Duodenal mucosa (tissue), 2 donors: Measurements from ENCODE around the gene TMEM234.
"Not testable (repeated sequence)": the region's sequence is repeated elsewhere in the genome, so short reads cannot be mapped to it uniquely, and the experiment has no call there.

Source experiments
- H3K27ac ChIP-seq: one replicate; pipeline ENCODE4 v1.7.0; 2013; ENCODE audit warnings: low read depth, low read length
- H3K27me3 ChIP-seq, 2 donors: one replicate each; pipeline ENCODE4 v1.7.0; 2013; ENCODE audit warnings: low read length in 2 of 2, control low read depth in 1 of 2; ENCODE audit not compliant: insufficient read depth in 2 of 2, control insufficient read depth in 1 of 2
- H3K36me3 ChIP-seq, 2 donors: one replicate each; pipeline ENCODE4 v1.7.0; 2013; ENCODE audit warnings: low read length in 2 of 2, control low read depth in 1 of 2; ENCODE audit not compliant: insufficient read depth in 2 of 2, control insufficient read depth in 1 of 2
- H3K4me1 ChIP-seq, 2 donors: one replicate each; pipeline ENCODE4 v1.7.0; 2013; ENCODE audit warnings: low read length in 2 of 2, control low read depth in 1 of 2; ENCODE audit not compliant: insufficient read depth in 2 of 2, control insufficient read depth in 1 of 2
- H3K4me3 ChIP-seq, 2 donors: one replicate each; pipeline ENCODE4 v1.7.0; 2013; ENCODE audit warnings: low read length in 2 of 2, low read depth in 1 of 2
- H3K9ac ChIP-seq, 2 donors: one replicate each; pipeline ENCODE4 v1.7.0; 2013; ENCODE audit warnings: low read length in 2 of 2, low read depth in 1 of 2
- H3K9me3 ChIP-seq, 2 donors: one replicate each; pipeline ENCODE4 v1.7.0; 2013; ENCODE audit warnings: low read length in 2 of 2, control low read depth in 1 of 2; ENCODE audit not compliant: control insufficient read depth in 1 of 2

The TMEM234 gene

DNA sequence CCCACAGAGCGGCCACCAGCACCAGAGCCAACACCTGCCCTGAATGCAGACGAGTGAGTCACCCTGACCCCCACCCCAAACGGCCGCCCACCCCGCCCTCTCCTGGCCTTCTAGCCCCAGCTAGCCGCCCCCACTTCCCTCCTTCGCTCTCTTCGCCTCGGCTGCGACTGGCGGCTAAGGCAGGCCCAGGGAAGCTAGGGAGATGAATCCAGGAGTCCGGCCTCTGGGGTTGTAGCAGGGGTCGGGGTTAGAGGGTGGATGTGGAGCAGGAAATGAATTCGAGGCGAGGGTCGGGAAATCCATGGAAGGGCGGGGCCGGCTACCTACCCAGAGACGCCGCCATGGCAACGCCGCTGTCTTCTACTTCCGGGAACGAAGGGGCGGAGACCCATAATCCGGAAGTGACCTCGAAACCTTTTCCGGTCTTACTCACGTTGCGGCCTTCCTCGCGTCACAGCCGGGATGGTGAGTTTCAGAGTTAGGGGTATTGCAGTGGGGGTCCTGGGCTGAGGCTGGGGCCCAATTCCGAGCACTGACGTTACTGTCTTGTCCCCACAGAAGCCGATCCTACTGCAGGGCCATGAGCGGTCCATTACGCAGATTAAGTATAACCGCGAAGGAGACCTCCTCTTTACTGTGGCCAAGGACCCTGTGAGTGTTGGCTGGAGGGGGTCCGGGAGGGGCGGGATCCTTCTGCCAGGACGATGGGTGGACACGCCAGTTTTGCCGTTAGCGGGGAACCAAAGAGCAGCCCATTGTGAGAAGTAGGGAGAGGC, at the start of gene TMEM234, which contains the start of gene EIF3I:
Gene TMEM234 (minus strand): TSS at position 374 of the 776 bp plus-strand sequence. CDS start 31 bp downstream, at position 343.
Gene EIF3I (plus strand): TSS at position 428 of the 776 bp plus-strand sequence. CDS start 35 bp downstream, at position 463.
- Histone ChIP-seq H3K36me3 (peaks cover 19 to 41% of the 10 kb centered on the region in 2 donors), H3K9ac (peak within 1 kb of the TSS; percentile 96 to 98), H3K9me3 (no peaks in the 10 kb centered on the region), H3K27ac (peak within 1 kb of the TSS; percentile 86), H3K4me1 (peaks cover 23 to 28% of the 10 kb centered on the region in 2 donors), H3K4me3 (peak within 1 kb of the TSS; percentile 97 to 99), H3K27me3 (no peaks in the 10 kb centered on the region)

DNA sequence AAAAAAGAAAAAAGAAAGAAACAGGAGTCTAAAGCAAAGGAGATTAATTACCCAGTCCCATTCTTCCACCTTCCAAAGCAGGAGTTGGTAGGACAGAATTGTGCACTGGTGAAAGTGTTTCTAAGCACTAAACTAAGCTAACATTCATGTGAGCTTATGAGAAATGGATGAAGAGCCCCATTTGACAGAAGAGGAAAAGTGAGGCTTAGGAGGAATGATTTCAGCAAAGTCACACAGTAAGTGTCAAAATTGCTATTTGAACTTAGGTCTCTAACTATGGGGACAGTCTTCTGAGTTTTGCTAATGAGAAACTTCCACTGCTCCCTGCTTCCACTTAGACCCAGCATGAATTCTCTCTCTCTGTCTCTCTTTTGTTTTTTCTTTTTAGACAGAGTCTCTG, 47.6 kb upstream of the TMEM234 start:
- no peaks in the 10 kb centered on the region for H3K9me3 ChIP-seq
- no peaks in the 10 kb centered on the region for H3K36me3 ChIP-seq
- no peak overlapping the region for H3K9ac ChIP-seq
- H3K27me3 ChIP-seq, result no peaks in the 10 kb centered on the region
- peaks cover 9 to 12% of the 10 kb centered on the region in 2 donors for H3K4me1 ChIP-seq
- no peak overlapping the region for H3K27ac ChIP-seq
- no peak overlapping the region for H3K4me3 ChIP-seq

DNA sequence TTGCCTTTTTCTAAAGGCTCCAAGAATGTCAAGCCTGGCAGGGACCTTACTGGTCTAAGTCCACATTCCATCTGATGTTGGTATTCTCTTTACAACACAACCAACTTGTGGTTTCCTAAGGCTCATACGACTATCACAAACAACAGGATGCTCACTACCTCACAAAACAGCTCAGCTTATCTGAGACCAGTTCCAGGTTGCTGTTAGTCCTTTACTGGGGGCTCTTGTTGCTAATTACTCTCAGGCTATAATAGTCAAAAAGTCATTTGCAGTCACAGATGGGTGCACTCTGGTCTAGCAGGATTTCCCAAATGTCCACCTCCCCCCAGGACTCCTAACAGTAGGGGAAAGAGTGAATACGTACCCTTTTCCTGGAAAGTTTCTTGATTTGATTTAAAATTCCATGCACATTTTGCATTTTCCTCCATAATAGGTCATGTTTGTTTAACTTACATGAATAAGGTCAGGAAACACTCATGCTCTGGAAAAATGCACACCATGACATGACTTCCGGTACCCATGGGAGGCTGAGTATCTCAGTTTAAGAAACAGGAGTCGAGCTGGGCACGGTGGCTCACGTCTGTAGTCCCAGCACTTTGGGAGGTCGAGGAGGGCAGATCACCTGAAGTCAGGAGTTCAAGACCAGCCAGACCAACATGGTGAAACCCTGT, 44.9 kb upstream of the TMEM234 start:
- no peaks in the 10 kb centered on the region for H3K36me3 ChIP-seq
- no peaks in the 10 kb centered on the region for H3K27me3 ChIP-seq
- no peak overlapping the region for H3K4me3 ChIP-seq
- H3K27ac ChIP-seq, result no peak overlapping the region
- H3K4me1 ChIP-seq, result peaks cover 5 to 8% of the 10 kb centered on the region in 2 donors
- no peak overlapping the region for H3K9ac ChIP-seq
- H3K9me3 ChIP-seq, result no peaks in the 10 kb centered on the region

DNA sequence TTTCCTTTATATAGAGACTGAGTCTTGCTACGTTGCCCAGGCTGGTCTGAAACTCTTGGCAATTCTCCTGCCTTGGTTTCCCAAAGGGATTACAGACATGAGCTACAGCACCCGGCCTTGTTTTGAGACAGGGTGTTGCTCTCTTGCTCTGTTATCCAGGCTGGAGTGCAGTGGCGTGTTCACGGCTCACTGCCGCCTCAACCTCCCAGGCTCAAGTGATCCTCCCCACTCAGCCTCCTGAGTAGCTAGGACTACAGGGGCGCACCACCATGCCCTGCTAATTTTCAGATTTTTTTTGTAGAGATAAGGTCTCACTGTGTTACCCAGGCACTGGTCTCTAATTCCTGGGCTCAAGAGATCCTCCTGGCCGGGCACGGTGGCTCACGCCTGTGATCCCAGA, 43.7 kb upstream of the TMEM234 start:
- Histone ChIP-seq H3K4me3 (no peak overlapping the region), H3K4me1 (peaks cover 4 to 5% of the 10 kb centered on the region in 2 donors), H3K36me3 (no peaks in the 10 kb centered on the region), H3K27ac (no peak overlapping the region), H3K27me3 (no peaks in the 10 kb centered on the region), H3K9ac (no peak overlapping the region), H3K9me3 (no peaks in the 10 kb centered on the region)

DNA sequence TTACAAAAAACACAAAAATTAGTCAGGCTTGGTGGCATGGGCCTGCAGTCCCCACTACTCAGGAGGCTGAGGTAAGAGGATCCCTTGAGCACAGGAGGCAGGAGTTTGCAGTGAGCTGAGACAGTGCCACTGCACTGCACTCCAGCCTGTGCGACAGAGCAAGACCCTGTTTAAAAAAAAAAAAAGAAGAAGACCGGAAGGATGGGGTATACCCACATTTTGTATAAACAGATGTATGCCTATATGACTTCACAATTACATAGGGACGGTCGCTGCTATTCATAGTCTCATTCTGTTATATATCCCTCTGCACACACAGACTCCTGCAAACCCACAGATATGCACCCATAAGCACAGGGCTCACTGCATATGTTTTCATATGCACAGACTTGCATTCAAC, 41.6 kb upstream of the TMEM234 start:
- Histone ChIP-seq H3K9me3 (no peaks in the 10 kb centered on the region), H3K27ac (no peak overlapping the region), H3K9ac (no peak overlapping the region)

DNA sequence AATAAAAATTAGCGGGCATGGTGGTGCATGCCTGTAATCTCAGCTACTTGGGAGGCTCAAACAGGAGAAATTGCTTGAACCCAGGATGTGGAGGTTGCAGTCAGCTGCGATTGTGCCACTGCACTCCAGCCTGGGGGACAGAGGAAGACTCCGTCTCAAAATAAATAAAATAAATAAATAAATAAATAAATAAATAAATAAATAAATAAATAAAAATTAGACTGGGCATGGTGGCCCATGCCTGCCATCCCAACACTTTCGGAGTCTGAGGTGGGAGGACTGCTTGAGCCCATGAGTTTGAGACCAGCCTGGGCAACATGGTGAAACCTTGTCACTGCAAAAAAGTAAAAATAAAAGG, 41.1 kb upstream of the TMEM234 start:
- not testable (repeated sequence) for H3K4me1 ChIP-seq, H3K27ac ChIP-seq, H3K36me3 ChIP-seq, H3K4me3 ChIP-seq, H3K9me3 ChIP-seq, H3K27me3 ChIP-seq, H3K9ac ChIP-seq

More for the DNA sequence above, 41.6 kb upstream of the TMEM234 start:
- Histone ChIP-seq H3K27me3 (no peaks in the 10 kb centered on the region), H3K36me3 (no peaks in the 10 kb centered on the region), H3K4me3 (no peak overlapping the region), H3K4me1 (peaks cover 4 to 5% of the 10 kb centered on the region in 2 donors)

DNA sequence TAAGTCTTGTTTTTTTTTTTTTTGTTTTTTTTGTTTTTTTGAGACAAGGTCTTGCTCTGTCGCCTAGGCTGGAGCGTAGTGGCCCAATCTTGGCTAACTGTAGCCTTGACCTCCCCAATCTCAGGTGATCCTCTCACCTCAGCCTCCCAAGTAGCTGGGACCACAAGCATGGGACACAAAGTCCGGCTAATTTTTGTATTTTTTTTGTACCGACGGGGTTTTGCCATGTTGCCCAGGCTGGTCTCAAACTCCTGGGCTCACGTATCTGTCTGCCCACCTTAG, 35.0 kb upstream of the TMEM234 start:
- no peaks in the 10 kb centered on the region for H3K27me3 ChIP-seq
- no peaks in the 10 kb centered on the region for H3K9me3 ChIP-seq
- H3K36me3 ChIP-seq, result no peaks in the 10 kb centered on the region
- no peak overlapping the region for H3K9ac ChIP-seq
- H3K27ac ChIP-seq, result no peak overlapping the region
- H3K4me3 ChIP-seq, result no peak overlapping the region
- peaks cover 0 to under 1% of the 10 kb centered on the region in 2 donors for H3K4me1 ChIP-seq

DNA sequence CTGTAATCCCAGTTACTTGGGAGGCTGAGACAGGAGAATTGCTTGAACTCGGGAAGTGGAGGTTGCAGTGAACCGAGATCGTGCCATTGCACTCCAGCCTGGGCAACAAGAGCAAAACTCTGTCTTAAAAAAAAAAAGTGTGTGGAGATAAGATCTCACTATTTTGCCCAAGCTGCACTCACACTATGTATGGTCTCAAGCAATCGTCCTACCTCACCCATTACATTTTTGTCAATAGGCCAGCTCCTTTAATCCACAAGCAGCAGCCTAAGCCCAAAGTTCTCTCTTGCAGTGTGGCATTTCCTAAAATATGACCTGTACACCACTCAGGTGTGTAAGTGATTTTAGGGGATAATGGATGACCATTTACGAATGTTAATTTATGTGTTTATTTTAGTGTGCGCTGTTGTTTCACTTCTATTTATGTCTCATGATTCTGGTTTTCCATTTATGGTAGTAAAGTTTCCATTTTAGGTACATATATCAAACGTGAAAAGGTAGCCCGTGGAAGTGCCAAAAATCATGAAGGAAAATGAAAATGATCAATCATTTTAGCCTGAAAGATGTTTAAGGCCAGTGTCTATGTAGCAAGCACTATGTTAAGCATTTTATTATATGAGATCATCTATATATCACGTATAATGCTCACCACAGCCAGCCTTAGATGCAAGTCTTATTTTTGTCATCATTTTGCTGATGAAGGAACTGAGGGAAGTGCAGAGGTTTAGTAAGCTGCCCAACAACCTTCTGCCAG, 34.5 kb upstream of the TMEM234 start:
- Histone ChIP-seq H3K4me1 (peaks cover 0 to 4% of the 10 kb centered on the region in 2 donors), H3K36me3 (no peaks in the 10 kb centered on the region), H3K9me3 (no peaks in the 10 kb centered on the region), H3K27me3 (no peaks in the 10 kb centered on the region), H3K9ac (no peak overlapping the region), H3K27ac (no peak overlapping the region), H3K4me3 (no peak overlapping the region)

DNA sequence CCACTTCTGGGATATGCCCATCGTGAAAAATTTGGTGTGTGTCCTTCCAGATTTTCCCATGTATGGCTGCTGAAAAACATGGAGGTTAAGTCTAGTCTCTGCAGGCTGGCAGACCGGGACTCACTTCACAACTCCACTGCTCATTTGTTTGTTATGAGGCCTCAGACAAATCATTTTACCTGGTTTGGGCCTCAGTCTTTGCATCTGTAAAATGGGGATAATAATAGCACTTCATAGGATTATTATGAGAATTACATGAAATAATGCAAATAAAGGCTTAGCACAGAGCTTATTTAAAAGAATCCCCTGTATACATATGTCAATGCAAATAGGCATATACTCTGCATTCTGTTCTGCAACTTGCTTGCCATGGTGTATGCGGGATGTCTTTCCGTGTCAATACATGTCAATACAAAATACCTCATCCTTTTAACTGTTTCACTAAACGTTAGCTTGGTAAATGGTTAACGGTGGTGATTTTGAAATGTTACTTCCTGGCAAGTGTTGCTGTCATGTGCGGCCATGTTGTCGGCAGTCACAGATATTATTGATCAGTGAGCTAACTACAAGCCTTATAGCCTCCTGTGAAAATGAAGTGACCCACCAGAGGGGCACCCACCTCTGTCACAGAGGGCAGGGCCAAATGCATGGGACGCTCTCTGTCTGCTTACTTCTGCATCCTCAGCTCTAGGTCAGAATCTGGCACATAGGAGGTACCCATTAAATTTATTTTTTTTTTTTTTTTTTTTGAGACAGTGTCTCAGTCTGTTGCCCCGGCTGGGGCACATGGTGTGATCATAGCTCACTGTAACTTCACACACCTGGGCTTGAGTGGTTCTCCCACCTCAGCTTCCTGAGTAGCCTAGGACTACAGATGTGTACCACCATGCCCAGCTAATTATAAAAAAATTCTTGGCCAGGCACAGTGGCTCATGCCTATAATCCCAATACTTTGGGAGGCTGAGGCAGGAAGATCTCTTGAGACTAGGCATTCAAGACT, 33.2 kb upstream of the TMEM234 start:
- Histone ChIP-seq H3K36me3 (no peaks in the 10 kb centered on the region), H3K27me3 (no peaks in the 10 kb centered on the region), H3K9me3 (no peaks in the 10 kb centered on the region), H3K9ac (no peak overlapping the region), H3K4me1 (peaks cover 7 to 10% of the 10 kb centered on the region in 2 donors), H3K4me3 (peak overlapping the region in 1 of 2 donors; percentile 28), H3K27ac (no peak overlapping the region)
